Fibroblast of the aortic adventitia (primary cell): Measurements from ENCODE around the gene LINGO1. TPM values are rescaled to one million over a fixed set of nuclear protein-coding genes. Genes with fewer than 3 reads are reported as not detected.

Experiments
- DNase-seq: peaks from one replicate; pipeline ENCODE4 v3.0.0-alpha.2; 2010; ENCODE audit warnings: low read depth
- H3K4me3 ChIP-seq: 2 replicates; pipeline ENCODE4 v1.5.1; 2011; ENCODE audit warnings: low read depth, mild to moderate bottlenecking, control low read depth, low read length, moderate library complexity
- total RNA-seq: library from RNA; depleted of rRNA; stranded (reverse); fragments of >200 nt; gene quantifications from 2 replicates; pipeline ENCODE4 v1.2.3, GENCODE V29; 2012; ENCODE audit warnings: low replicate concordance
- TF ChIP-seq, protein P1 (sequence below): IDR thresholded peaks from 2 replicates; pipeline ENCODE4 v1.5.1; 2011; ENCODE audit warnings: mild to moderate bottlenecking, low read length, control low read depth, inconsistent platforms; ENCODE audit not compliant: insufficient read depth

LINGO1 gene
- total RNA-seq, 1 donor = not detected

DNA sequence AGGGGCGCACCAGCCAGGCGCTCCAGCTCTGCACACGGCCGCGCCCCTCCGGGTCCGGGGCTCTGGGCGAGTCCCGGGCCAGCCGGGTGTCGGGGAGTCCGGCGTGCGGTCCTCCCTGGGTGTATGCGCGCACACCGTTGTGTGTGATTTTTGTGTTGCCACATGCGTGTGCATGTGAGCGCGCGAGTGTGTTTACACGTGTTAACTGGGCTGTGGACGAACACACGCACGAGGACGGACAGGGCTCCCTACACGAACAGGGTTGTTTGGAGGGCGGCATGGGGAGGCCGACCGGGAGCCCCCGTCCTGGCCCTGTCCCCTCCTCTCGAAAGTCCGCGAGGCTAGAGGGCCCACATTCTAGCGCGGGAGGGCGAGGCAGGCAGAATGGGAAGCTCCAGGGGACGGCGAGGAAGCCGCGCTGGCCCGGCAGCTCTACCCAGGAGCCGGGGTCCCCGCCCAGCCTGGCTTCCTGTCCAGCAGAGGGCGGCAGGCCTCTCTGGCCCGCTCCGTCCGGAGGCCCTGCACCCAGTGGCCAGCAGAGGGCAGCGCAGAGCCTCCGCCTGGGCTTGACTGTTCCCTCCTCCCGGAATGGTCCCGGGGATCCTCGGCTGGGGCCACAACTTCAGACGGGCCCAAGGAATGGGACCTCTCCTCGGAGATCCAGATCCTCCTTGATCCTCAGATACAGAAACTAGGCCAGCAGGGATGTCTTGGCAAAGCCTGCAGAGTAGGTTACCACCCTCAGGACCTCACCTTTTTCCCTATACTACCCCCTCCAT is 611 bp upstream of the LINGO1 start:
- TF ChIP-seq, protein P1, sequence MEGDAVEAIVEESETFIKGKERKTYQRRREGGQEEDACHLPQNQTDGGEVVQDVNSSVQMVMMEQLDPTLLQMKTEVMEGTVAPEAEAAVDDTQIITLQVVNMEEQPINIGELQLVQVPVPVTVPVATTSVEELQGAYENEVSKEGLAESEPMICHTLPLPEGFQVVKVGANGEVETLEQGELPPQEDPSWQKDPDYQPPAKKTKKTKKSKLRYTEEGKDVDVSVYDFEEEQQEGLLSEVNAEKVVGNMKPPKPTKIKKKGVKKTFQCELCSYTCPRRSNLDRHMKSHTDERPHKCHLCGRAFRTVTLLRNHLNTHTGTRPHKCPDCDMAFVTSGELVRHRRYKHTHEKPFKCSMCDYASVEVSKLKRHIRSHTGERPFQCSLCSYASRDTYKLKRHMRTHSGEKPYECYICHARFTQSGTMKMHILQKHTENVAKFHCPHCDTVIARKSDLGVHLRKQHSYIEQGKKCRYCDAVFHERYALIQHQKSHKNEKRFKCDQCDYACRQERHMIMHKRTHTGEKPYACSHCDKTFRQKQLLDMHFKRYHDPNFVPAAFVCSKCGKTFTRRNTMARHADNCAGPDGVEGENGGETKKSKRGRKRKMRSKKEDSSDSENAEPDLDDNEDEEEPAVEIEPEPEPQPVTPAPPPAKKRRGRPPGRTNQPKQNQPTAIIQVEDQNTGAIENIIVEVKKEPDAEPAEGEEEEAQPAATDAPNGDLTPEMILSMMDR = peak; percentile 100
- peak; percentile 72 for DNase-seq
- peak overlapping the region; percentile 53 for H3K4me3 ChIP-seq

GRCh38 chr15:77631745-77632533 is 773 bp downstream of the LINGO1 start:
- TF ChIP-seq, protein P1 = no peak
- DNase-seq = no peak
- H3K4me3 ChIP-seq = no peak overlapping the region

DNA sequence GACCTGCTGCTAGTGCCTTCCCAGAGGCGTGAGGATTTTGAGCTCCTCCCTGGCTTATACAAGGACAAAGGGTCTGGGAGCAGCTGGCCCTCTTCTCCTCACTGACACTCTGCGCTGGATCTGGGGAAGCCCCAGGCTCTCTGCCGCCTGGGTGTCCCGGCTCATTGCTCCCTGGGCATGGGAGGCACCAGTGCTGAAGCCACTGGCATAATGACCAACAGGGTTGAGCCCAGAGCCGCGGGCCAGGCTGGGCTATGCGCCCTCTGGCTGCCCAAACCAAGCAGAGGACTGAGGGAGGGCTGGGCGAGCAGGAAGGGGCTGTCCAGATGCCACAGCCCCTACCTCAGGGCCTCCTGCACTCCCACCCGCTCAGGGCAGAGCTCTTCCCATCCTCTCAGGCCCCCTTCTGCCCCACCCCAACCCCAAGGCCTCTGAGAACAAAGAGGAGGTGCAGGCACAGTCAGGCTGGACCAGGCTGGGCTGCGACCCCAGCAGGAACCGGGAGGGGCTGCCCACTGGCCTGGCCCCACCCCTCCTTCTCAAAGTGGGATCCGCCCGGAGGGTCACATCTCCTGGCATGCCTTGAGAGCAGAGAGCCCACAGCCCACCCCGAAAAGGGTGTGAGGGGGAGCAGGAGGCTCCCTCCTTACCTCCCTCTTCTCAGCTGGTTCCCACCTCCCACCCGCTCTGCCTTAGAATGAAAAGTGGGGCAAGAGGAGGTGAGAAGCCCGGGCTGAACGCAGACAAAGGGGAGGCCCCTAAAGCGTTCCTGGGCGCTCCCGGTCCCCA is 1.6 kb downstream of the LINGO1 start:
- H3K4me3 ChIP-seq = no peak overlapping the region
- no peak for DNase-seq
- TF ChIP-seq, protein P1 = no peak

DNA sequence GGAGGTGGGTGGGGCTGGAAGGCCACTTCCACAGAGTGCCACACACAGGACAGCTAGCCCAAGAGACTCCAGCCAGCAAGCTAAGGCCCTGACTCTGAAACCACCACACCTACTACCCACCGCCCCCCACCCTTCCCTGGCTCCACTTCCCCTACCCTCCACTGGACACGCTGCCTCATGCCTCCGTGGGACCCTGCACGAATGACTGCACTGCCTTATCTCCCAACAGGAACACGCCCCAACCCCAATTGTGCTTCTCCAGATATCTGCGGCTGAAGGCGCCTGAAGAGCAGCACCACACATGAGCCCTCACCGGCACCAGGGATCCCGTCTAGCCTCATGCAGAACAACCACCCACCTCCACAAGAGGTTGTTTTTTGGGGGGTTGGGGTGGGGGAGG is 2.7 kb downstream of the LINGO1 start:
- DNase-seq = no peak
- TF ChIP-seq, protein P1 = no peak

GRCh38 chr15:77629070-77630030 is 3.4 kb downstream of the LINGO1 start:
- DNase-seq = no peak
- H3K4me3 ChIP-seq = no peak overlapping the region
- TF ChIP-seq, protein P1 = no peak

More for the DNA sequence above, 2.7 kb downstream of the LINGO1 start:
- no peak overlapping the region for H3K4me3 ChIP-seq
